ENCODE data around the gene SMIM33. TPM values are rescaled to one million over a fixed set of nuclear protein-coding genes. Genes with fewer than 3 reads are reported as not detected.
"Not testable (repeated sequence)": the region's sequence is repeated elsewhere in the genome, so short reads cannot be mapped to it uniquely, and the experiment has no call there.

The SMIM33 gene
- total and polyA plus RNA-seq, 8 donors: not detected

GRCh38 chr5:139482050-139482889, 11.5 kb downstream of the SMIM33 start, which contains the start of gene STING1:
Gene STING1 (minus strand): TSS chr5:139482758. CDS start chr5:139481704, 1,054 bp downstream.
- FAIRE-seq (no peak), DNase-seq (peak in 5 of 6 donors; percentile 48 to 72 (median 63)), ATAC-seq (peak; percentile 48 to 83 (median 78))
- Histone ChIP-seq H3K4me1 (no peaks in the 10 kb centered on the region), H3K4me3 (peak within 1 kb of the TSS in 2 of 4 donors; percentile 16 to 43), H3K9me3 (no peaks in the 10 kb centered on the region), H3K27ac (peak within 1 kb of the TSS in 3 of 4 donors; percentile 69 to 89 (median 73)), H3K36me3 (no peaks in the 10 kb centered on the region), H3K27me3 (no peaks in the 10 kb centered on the region)
- no peak for TF ChIP-seq CTCF (IDR thresholded peaks at IDR 0.05)
- WGBS, 2 donors: 48 to 49% methylated on average over 19 of the region's 19 CpGs
- intact Hi-C loops (cut with DNase I): no loop called here

DNA sequence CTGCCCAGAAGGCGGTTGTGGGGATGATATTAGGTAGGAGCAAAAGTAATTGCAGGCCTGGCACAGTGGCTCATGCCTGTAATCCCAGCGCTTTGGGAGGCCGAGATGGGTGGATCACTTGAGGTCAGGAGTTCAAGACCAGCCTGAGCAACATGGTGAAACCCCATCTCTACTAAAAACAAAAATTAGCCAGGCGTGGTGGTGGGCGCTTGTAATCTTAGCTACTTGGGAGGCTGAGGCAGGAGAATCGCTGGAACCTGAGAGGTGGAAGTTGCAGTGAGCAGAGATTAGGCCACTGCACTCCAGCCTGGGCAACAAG, 12.0 kb downstream of the SMIM33 start:
- DNase-seq; H3K4me1 ChIP-seq; H3K27me3 ChIP-seq; FAIRE-seq; intact Hi-C loops (cut with DNase I); H3K36me3 ChIP-seq; ATAC-seq; H3K9me3 ChIP-seq; H3K4me3 ChIP-seq: not testable (repeated sequence)
- peak overlapping the region in 3 of 4 donors; percentile 69 to 89 (median 73) for H3K27ac ChIP-seq
- 81 to 86% methylated on average over 6 of the region's 6 CpGs for WGBS, 2 donors

GRCh38 chr5:139486201-139486600, 15.4 kb downstream of the SMIM33 start:
- H3K27me3 ChIP-seq: no peaks in the 10 kb centered on the region
- no peak for DNase-seq
- TF ChIP-seq CTCF (IDR thresholded peaks at IDR 0.05): no peak
- intact Hi-C loops (cut with DNase I): no loop called here
- ATAC-seq: no peak
- 78 to 83% methylated on average over 7 of the region's 7 CpGs for WGBS, 2 donors
- H3K36me3 ChIP-seq: no peaks in the 10 kb centered on the region
- H3K4me3 ChIP-seq: no peak overlapping the region
- no peak overlapping the region for H3K27ac ChIP-seq
- no peaks in the 10 kb centered on the region for H3K4me1 ChIP-seq
- no peak for FAIRE-seq
- no peaks in the 10 kb centered on the region for H3K9me3 ChIP-seq

GRCh38 chr5:139488260-139488659, 17.5 kb downstream of the SMIM33 start:
- Histone ChIP-seq H3K27ac (peak overlapping the region in 2 of 4 donors; percentile 28 to 43), H3K4me3 (no peak overlapping the region), H3K36me3 (no peaks in the 10 kb centered on the region), H3K9me3 (no peaks in the 10 kb centered on the region), H3K27me3 (no peaks in the 10 kb centered on the region), H3K4me1 (no peaks in the 10 kb centered on the region)
- intact Hi-C loops (cut with DNase I): no loop called here
- FAIRE-seq: no peak
- 78 to 79% methylated on average over 3 of the region's 3 CpGs for WGBS, 2 donors
- peak in 1 of 6 donors; percentile 48 for DNase-seq
- TF ChIP-seq CTCF (IDR thresholded peaks at IDR 0.05): no peak
- ATAC-seq: peak in 3 of 4 donors; percentile 42 to 79 (median 60)

DNA sequence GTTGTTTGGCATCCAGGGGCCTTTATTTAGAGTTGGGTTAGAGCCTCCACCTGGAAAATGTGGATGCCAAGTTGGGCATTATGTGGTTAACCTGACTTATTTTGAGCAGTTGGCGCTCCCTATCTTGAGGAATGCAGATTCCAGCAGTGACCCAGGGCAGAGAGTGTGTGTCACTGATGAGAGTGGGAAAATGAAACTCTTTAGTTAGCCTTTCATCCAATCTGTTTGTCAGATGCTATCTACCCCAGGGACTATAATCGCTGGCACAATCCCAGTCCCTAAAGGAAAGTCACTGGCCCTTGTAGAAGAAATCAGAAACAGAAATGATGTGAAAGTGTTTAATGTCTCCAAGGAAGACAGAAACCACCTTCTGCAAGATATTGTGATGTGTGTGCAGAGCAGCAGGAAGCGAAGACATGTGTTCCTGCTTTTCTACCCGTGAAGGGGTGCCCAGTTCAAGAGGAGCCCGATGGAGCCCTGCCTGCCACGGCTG, 21.9 kb downstream of the SMIM33 start:
- intact Hi-C loops (cut with DNase I): no loop called here
- no peaks in the 10 kb centered on the region for H3K27me3 ChIP-seq
- TF ChIP-seq CTCF (IDR thresholded peaks at IDR 0.05): no peak
- H3K36me3 ChIP-seq: no peaks in the 10 kb centered on the region
- H3K27ac ChIP-seq: peak overlapping the region in 3 of 4 donors; percentile 32 to 66 (median 40)
- no peak overlapping the region for H3K4me3 ChIP-seq
- FAIRE-seq (no peak), DNase-seq (no peak), ATAC-seq (peak in 3 of 4 donors; percentile 63 to 69 (median 66))
- 27 to 38% methylated on average over 6 of the region's 6 CpGs for WGBS, 2 donors
- no peaks in the 10 kb centered on the region for H3K9me3 ChIP-seq
- no peaks in the 10 kb centered on the region for H3K4me1 ChIP-seq
